GM13976 (cell line): ENCODE measurements around the gene GAB1.
A peak's percentile ranks its signal among the peaks of the same experiment; 100 is the strongest.

Experiments used
- DNase-seq: peaks from one replicate; pipeline ENCODE4 v3.0.0; 2012; ENCODE audit warnings: low spot score
- CTCF ChIP-seq: IDR thresholded peaks from 2 replicates; pipeline ENCODE4 v1.5.1; 2012; ENCODE audit warnings: borderline replicate concordance, mild to moderate bottlenecking; ENCODE audit not compliant: insufficient read depth; ENCODE audit errors: extremely low read depth, missing control alignments, control extremely low read depth
- in situ Hi-C: fragments of 300-500 bp; cut with MboI; formaldehyde crosslinking; loops from one replicate; pipeline ENCODE4 v1.12.0; 2022; ENCODE audit warnings: low sequenced_read_pairs, mixed read lengths, inconsistent platforms; ENCODE audit not compliant: unreplicated experiment

Gene GAB1

GRCh38 chr4:143514497-143514896, 177.8 kb downstream of the GAB1 start:
- no peak for TF ChIP-seq CTCF
- peak; percentile 11 for DNase-seq
- in situ Hi-C loops: no loop called here

GRCh38 chr4:143514901-143515300, 178.2 kb downstream of the GAB1 start:
- no peak for TF ChIP-seq CTCF
- in situ Hi-C loops: no loop called here
- no peak for DNase-seq

GRCh38 chr4:143515905-143516304, 179.2 kb downstream of the GAB1 start:
- no peak for DNase-seq
- in situ Hi-C loops: no loop called here
- TF ChIP-seq CTCF: no peak

- no peak for DNase-seq
- in situ Hi-C loops: no loop called here
- TF ChIP-seq CTCF: no peak
Observed at GRCh38 chr4:143517764-143518163, 181.1 kb downstream of the GAB1 start.
